ENCODE measurements around the gene TCF7L1.

Gene TCF7L1

GRCh38 chr2:85187069-85187468 lies 53.9 kb downstream of the TCF7L1 start:
- Histone ChIP-seq H3K27ac (no peak overlapping the region), H3K4me3 (no peak overlapping the region)
- no peak for TF ChIP-seq CTCF (IDR thresholded peaks at IDR 0.05)
- DNase-seq (ENCODE audit: low spot score), result no peak

- TF ChIP-seq CTCF (IDR thresholded peaks at IDR 0.05), result no peak
- Histone ChIP-seq H3K4me3 (no peak overlapping the region), H3K27ac (no peak overlapping the region)
- no peak for DNase-seq (ENCODE audit: low spot score)
These were observed 55.7 kb downstream of the TCF7L1 start for GRCh38 chr2:85188852-85189251.

- no peak for DNase-seq (ENCODE audit: low spot score)
- Histone ChIP-seq H3K4me3 (no peak overlapping the region), H3K27ac (no peak overlapping the region)
- no peak for TF ChIP-seq CTCF (IDR thresholded peaks at IDR 0.05)
These were observed 56.5 kb downstream of the TCF7L1 start for GRCh38 chr2:85189606-85190270.

- Histone ChIP-seq H3K27ac (no peak overlapping the region), H3K4me3 (no peak overlapping the region)
- no peak for DNase-seq (ENCODE audit: low spot score)
- TF ChIP-seq CTCF (IDR thresholded peaks at IDR 0.05), result no peak
These were observed 58.0 kb downstream of the TCF7L1 start for GRCh38 chr2:85191157-85191556.

GRCh38 chr2:85194780-85195480 lies 61.7 kb downstream of the TCF7L1 start:
- no peak for TF ChIP-seq CTCF (IDR thresholded peaks at IDR 0.05)
- no peak overlapping the region for H3K4me3 ChIP-seq
- H3K27ac ChIP-seq, result no peak overlapping the region
- no peak for DNase-seq (ENCODE audit: low spot score)

GRCh38 chr2:85195956-85196355 lies 62.8 kb downstream of the TCF7L1 start:
- no peak for TF ChIP-seq CTCF (IDR thresholded peaks at IDR 0.05)
- Histone ChIP-seq H3K4me3 (no peak overlapping the region), H3K27ac (no peak overlapping the region)
- no peak for DNase-seq (ENCODE audit: low spot score)

- TF ChIP-seq CTCF (IDR thresholded peaks at IDR 0.05), result no peak
- DNase-seq (ENCODE audit: low spot score), result no peak
- H3K4me3 ChIP-seq, result no peak overlapping the region
These were observed 66.5 kb downstream of the TCF7L1 start for GRCh38 chr2:85199698-85200097.

More at GRCh38 chr2:85199698-85200097, 66.5 kb downstream of the TCF7L1 start:
- no peak overlapping the region for H3K27ac ChIP-seq

All from coronary artery (tissue), 2 donors.